WERI-Rb-1 (cell line): ENCODE data around the gene TGOLN2.
"Not testable (repeated sequence)": the region's sequence is repeated elsewhere in the genome, so short reads cannot be mapped to it uniquely, and the experiment has no call there.

ENCODE experiments used
- DNase-seq: peaks from one replicate; pipeline ENCODE4 v3.0.0-alpha.2; 2020
- H3K27ac ChIP-seq: fragments of 250-450 bp; sonication (Bioruptor Pico); 2 replicates; pipeline ENCODE4 v1.5.1; 2020; ENCODE audit warnings: mild to moderate bottlenecking, moderate library complexity
- H3K27me3 ChIP-seq: fragments of 250-450 bp; sonication (Bioruptor Pico); 2 replicates; pipeline ENCODE4 v1.5.1; 2021; ENCODE audit warnings: mild to moderate bottlenecking, low read depth, moderate library complexity; ENCODE audit not compliant: insufficient read depth, severe bottlenecking
- H3K36me3 ChIP-seq: fragments of 250-450 bp; sonication (Bioruptor Pico); 2 replicates; pipeline ENCODE4 v1.5.1; 2020; ENCODE audit warnings: mild to moderate bottlenecking, moderate library complexity
- H3K4me3 ChIP-seq: 2 replicates; pipeline ENCODE4 v1.5.1; 2011; ENCODE audit warnings: low read depth, mild to moderate bottlenecking, control low read depth, low read length
- H3K9me3 ChIP-seq: fragments of 250-450 bp; sonication (Bioruptor Pico); 2 replicates; pipeline ENCODE4 v1.5.1; 2021; ENCODE audit warnings: mild to moderate bottlenecking, moderate library complexity; ENCODE audit not compliant: severe bottlenecking
- CTCF ChIP-seq: IDR thresholded peaks from 2 replicates; pipeline ENCODE4 v1.5.1; 2011; ENCODE audit warnings: low read depth, mild to moderate bottlenecking, control low read depth, inconsistent platforms, low read length

TGOLN2 gene

GRCh38 chr2:85342156-85342555, 14.4 kb upstream of the TGOLN2 start:
- no peak overlapping the region for H3K27ac ChIP-seq
- DNase-seq: no peak
- TF ChIP-seq CTCF: no peak
- H3K9me3 ChIP-seq: no peaks in the 10 kb centered on the region
- no peaks in the 10 kb centered on the region for H3K27me3 ChIP-seq
- no peak overlapping the region for H3K4me3 ChIP-seq
- peaks cover 13% of the 10 kb centered on the region for H3K36me3 ChIP-seq

DNA sequence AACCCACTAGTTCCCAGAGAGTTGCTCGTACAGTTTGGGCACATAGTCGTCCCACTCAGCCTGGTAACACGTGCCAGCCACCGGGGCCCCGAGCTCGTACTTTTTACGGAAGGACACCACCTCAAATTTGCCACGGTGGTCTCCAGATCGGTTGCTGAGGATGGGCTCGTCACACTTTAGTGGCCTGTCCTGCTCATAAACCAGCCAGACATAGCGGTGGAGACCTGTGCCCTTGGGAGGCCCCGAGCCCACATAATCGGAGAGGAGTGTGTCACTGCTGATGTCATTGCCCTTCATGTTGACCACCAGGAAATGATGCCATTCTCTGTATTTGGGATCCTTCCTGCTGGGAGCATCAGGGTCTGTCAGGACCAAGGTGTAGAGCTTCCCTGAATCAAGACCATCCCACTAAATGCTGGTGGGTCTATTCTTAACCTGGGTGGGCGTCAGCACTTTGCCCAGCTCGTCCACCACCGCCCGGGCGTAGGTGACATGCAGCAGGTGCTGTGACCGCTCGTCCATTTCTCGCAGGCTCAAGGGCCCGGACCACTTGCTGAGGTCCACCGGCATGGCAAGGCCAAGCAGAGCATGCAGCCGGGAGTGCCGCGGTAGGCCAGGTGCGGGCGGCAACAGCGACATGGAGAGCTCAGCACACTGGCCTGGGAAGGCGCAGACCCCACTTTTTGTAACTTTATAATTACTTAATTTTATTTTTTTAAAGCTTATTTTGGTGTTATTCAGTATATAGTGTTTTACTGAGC, 13.7 kb upstream of the TGOLN2 start:
- H3K27ac ChIP-seq: no peak overlapping the region
- TF ChIP-seq CTCF: no peak
- peaks cover 13% of the 10 kb centered on the region for H3K36me3 ChIP-seq
- no peaks in the 10 kb centered on the region for H3K9me3 ChIP-seq
- no peak for DNase-seq
- H3K27me3 ChIP-seq: no peaks in the 10 kb centered on the region
- H3K4me3 ChIP-seq: no peak overlapping the region

DNA sequence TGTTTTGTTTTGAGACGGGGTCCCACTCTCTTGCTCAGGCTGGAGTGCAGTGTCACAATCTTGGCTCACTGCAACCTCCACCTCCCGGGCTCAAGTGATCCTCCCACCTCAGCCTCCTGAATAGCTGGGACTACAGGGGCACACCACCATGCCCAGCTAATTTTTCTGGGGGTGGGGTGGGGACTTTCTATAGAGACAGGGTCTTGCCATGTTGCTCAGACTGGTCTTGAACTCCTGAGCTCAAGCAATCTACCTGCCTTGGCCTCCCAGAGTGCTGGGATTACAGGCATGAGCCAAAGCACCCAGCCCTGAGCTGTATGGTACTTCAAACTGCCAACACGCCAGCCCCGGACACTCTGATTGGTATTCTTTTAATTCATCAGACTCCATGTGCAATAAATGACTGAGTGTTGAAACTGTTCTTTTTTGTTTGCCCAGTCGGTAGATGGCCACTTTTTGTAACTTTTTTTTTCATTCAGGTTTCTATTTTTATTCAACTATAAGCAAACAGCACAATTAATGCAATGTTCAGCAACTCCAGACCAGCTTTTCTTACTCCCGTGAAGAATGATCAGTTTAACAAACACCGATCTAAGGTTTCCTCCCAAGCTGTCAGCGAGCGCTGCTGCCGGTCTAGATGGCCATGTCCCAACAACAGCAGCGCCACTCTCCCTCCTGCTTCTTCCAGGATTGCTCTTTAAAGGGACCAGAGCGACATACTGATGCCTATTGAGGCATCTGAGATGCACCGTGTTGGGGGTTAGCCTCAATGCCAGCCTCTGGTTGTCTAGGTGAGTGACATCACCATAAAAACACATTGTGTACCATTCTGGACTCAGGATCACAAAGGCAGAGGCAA, 12.5 kb upstream of the TGOLN2 start:
- H3K4me3 ChIP-seq: no peak overlapping the region
- TF ChIP-seq CTCF: no peak
- no peaks in the 10 kb centered on the region for H3K27me3 ChIP-seq
- no peak for DNase-seq
- H3K36me3 ChIP-seq: peaks cover 4% of the 10 kb centered on the region
- H3K27ac ChIP-seq: no peak overlapping the region
- no peaks in the 10 kb centered on the region for H3K9me3 ChIP-seq

GRCh38 chr2:85334928-85335327, 7.1 kb upstream of the TGOLN2 start:
- Histone ChIP-seq H3K4me3 (no peak overlapping the region), H3K36me3 (no peaks in the 10 kb centered on the region), H3K27me3 (no peaks in the 10 kb centered on the region), H3K27ac (no peak overlapping the region), H3K9me3 (no peaks in the 10 kb centered on the region)
- no peak for DNase-seq
- no peak for TF ChIP-seq CTCF

DNA sequence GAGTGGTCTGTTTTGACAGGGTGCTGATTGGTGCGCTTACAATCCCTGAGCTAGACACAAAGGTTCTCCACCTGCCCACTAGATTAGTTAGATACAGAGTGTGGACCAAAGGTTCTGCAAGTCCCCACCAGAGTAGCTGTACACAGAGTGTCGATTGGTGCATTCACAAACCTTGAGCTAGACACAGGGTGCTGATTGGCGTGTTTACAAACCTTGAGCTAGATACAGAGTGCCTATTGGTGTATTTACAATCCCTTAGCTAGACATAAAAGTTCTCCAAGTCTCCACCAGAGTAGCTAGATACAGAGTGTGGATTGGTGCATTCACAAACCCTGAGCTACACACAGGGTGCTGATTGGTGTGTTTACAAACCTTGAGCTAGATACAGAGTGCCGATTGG, 6.1 kb upstream of the TGOLN2 start:
- H3K4me3 ChIP-seq, H3K9me3 ChIP-seq, H3K36me3 ChIP-seq, H3K27ac ChIP-seq, H3K27me3 ChIP-seq, DNase-seq: not testable (repeated sequence)

DNA sequence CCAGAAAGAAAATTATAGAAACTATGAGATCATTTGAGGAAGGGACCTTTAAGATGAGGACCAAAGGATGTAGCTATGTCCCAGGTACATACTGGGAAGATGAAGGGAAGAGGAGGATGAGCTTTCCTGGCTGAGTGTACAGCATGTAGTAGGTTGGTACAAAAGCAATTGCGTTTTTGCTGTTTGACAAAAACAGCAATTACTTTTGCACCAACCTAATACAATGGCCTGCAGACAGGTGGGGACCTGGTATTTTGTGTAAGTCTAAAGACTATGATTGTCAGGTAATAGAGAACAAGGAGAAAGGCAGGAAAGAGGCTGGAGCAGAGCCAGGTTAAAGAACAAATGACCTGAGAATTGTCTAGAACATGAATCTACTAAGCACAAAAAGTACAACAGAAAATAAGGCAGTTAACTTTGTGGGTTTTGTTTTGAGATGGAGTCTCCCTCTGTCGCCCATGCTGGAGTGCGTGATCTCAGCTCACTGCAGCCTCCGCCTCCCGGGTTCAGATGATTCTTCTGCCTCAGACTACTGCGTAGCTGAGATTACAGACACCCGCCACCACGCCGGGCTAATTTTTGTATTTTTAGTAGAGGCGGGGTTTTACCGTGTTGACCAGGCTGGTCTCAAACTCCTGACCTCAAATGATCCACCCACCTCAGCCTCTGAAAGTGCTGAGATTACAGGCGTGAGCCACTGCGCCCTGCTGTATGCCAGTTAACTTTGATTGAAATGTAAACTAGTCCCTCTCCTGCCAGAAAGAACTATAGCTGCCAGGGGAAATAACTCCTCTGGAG, 3.2 kb upstream of the TGOLN2 start:
- no peak for TF ChIP-seq CTCF
- Histone ChIP-seq H3K36me3 (peaks cover 10% of the 10 kb centered on the region), H3K9me3 (no peaks in the 10 kb centered on the region), H3K4me3 (no peak overlapping the region), H3K27me3 (no peaks in the 10 kb centered on the region), H3K27ac (no peak overlapping the region)
- no peak for DNase-seq

DNA sequence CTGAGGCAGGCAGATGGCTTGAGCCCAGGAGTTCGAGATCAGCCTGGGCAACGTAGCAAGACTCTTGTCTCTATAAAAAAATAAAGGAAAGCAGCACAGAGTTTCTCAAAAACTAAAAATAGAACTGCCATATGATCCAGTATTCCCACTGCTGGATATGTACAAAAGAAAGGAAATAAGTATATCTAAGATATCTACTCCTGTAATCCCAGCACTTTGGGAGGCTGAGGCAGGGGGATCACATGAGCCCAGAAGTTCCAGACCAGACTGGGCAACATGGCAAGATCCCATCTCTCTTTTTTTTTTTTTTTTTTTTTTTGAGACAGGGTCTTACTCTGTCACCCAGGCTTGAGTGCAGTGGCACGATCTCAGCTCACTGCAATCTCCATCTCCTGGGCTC, 1.9 kb upstream of the TGOLN2 start:
- not testable (repeated sequence) for H3K4me3 ChIP-seq, DNase-seq, H3K9me3 ChIP-seq, H3K27me3 ChIP-seq, H3K27ac ChIP-seq
- peaks cover 24% of the 10 kb centered on the region for H3K36me3 ChIP-seq
